ENCODE measurements around the gene NCOR2.
A peak's percentile ranks its signal among the peaks of the same experiment; 100 is the strongest.

Gene NCOR2

GRCh38 chr12:124607681-124608425, 40.4 kb upstream of the NCOR2 start:
- in situ Hi-C loops (cut with MboI; ENCODE audit: low sequenced_read_pairs, unreplicated experiment) = no loop called here
- no peak for DNase-seq (ENCODE audit: low spot score)
- TF ChIP-seq CTCF (IDR thresholded peaks at IDR 0.05; ENCODE audit: borderline replicate concordance, control extremely low read depth, extremely low read depth, insufficient read depth, missing control alignments) = no peak

- in situ Hi-C loops (cut with MboI; ENCODE audit: low sequenced_read_pairs, unreplicated experiment) = no loop called here
- TF ChIP-seq CTCF (IDR thresholded peaks at IDR 0.05; ENCODE audit: borderline replicate concordance, control extremely low read depth, extremely low read depth, insufficient read depth, missing control alignments) = no peak
- peak; percentile 18 for DNase-seq (ENCODE audit: low spot score)
These were observed 38.7 kb upstream of the NCOR2 start for GRCh38 chr12:124605883-124606774.

- in situ Hi-C loops (cut with MboI; ENCODE audit: low sequenced_read_pairs, unreplicated experiment) = no loop called here
- no peak for TF ChIP-seq CTCF (IDR thresholded peaks at IDR 0.05; ENCODE audit: borderline replicate concordance, control extremely low read depth, extremely low read depth, insufficient read depth, missing control alignments)
- peak; percentile 20 for DNase-seq (ENCODE audit: low spot score)
These were observed 37.9 kb upstream of the NCOR2 start for GRCh38 chr12:124605150-124605882.

GRCh38 chr12:124604264-124604680, 36.9 kb upstream of the NCOR2 start:
- in situ Hi-C loops (cut with MboI; ENCODE audit: low sequenced_read_pairs, unreplicated experiment) = no loop called here
- DNase-seq (ENCODE audit: low spot score) = no peak
- no peak for TF ChIP-seq CTCF (IDR thresholded peaks at IDR 0.05; ENCODE audit: borderline replicate concordance, control extremely low read depth, extremely low read depth, insufficient read depth, missing control alignments)

- TF ChIP-seq CTCF (IDR thresholded peaks at IDR 0.05; ENCODE audit: borderline replicate concordance, control extremely low read depth, extremely low read depth, insufficient read depth, missing control alignments) = no peak
- in situ Hi-C loops (cut with MboI; ENCODE audit: low sequenced_read_pairs, unreplicated experiment) = no loop called here
- DNase-seq (ENCODE audit: low spot score) = no peak
These were observed 36.4 kb upstream of the NCOR2 start for GRCh38 chr12:124603831-124604251.

- in situ Hi-C loops (cut with MboI; ENCODE audit: low sequenced_read_pairs, unreplicated experiment) = no loop called here
- no peak for TF ChIP-seq CTCF (IDR thresholded peaks at IDR 0.05; ENCODE audit: borderline replicate concordance, control extremely low read depth, extremely low read depth, insufficient read depth, missing control alignments)
These were observed 35.7 kb upstream of the NCOR2 start for GRCh38 chr12:124603100-124603541.

More at GRCh38 chr12:124603100-124603541, 35.7 kb upstream of the NCOR2 start:
- DNase-seq (ENCODE audit: low spot score) = no peak
